Middle frontal gyrus (tissue), 1 donor: ENCODE measurements around the gene PNKD.
A peak's percentile ranks its signal among the peaks of the same experiment; 100 is the strongest.

Experiments
- DNase-seq: peaks from one replicate; pipeline ENCODE4 v3.0.0-alpha.2; 2015; ENCODE audit warnings: low spot score; ENCODE audit errors: extremely low spot score

PNKD gene

GRCh38 chr2:218340656-218341055 is 70.3 kb downstream of the PNKD start:
- DNase-seq = no peak

GRCh38 chr2:218341381-218341780 is 71.1 kb downstream of the PNKD start:
- DNase-seq = no peak

DNA sequence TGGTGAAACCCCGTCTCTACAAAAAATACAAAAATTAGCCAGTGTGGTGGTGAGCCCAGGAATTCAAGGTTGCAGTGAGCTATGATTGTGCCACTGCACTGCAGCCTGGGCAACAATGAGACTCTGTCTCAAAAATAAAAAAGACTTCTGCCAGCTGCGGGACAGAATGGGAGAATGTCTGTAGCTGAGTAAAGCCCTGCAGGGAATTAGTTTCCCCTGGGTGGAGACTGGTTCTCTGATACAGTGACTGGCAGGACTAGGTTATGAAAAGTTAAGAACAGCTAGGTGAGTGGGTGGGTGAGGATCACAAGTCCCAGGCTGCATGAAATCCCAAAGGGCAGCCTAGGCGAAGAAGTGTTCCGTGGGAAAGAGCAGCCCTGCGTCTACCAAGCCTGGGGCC is 72.5 kb downstream of the PNKD start:
- DNase-seq = no peak

GRCh38 chr2:218343591-218343990 is 73.3 kb downstream of the PNKD start:
- no peak for DNase-seq

- no peak for DNase-seq
Measured at GRCh38 chr2:218344090-218344754, 73.9 kb downstream of the PNKD start.

- DNase-seq = no peak
Measured at GRCh38 chr2:218344755-218345417, 74.6 kb downstream of the PNKD start.

DNA sequence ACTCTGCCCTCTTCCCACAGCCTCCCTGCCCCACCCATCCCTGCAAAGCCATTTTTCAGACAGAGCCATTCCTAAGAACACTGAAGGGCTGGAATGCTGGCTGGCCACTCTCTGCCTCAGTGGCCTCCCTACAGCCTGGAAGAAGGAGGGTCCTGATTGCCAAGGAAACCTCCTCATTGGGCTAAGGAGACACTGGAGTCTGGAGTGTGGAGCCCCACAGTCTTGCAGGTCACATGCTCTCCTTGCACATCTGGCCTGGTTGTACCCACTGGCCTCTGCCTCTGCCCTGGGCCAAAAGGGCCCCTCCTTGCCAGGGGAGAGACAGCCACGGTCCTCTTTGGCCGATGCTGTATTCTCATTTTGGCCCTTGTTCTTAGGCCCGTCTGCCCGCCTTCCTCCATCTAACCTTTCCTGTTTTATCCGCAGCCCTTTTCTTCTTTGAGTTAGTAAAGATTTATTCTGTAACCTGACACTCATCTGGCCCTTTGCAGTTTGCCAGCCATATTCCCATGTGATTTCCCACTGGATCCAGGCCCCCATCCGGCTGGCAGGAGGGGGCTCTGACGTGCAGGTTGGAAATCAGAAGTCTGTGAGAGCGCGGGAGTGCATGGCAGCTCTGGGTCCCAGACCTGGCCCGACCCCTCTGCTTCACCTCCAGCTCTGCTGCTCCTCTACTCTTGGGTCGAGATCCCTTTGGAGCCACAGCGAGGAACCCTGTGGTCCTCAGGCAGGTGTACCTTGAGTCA is 75.3 kb downstream of the PNKD start:
- DNase-seq = no peak

- no peak for DNase-seq
Measured at GRCh38 chr2:218347172-218347571, 76.9 kb downstream of the PNKD start.

GRCh38 chr2:218354045-218354444 is 83.7 kb downstream of the PNKD start:
- DNase-seq = no peak

DNA sequence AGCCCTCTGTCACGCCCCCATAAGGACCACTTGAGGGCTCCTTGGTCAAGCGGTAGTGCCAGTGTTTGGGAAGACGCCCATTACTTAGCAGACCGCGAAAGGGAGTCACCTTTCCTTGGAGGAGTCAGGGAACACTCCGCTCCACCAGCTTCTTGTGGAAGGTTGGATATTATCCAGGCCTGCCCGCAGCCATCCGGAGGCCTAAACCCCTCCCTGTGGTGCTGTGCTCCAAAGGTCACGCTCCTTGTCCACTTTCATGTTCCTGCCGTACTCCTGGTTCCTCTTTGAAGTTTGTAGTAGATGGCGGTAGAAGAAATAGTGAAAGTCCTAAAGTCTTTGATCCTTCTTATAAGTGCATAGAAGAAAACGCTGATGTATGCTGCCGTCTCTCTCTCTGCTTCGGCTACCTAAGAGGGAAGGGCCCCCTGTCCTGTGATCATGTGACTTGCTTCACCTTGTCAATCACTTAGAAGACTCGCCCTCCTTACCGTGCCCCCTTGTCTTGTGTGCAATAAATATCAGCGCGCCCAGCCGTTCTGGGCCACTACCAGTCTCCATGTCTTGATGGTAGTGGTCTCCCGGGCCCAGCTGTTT is 84.6 kb downstream of the PNKD start:
- DNase-seq = no peak

DNA sequence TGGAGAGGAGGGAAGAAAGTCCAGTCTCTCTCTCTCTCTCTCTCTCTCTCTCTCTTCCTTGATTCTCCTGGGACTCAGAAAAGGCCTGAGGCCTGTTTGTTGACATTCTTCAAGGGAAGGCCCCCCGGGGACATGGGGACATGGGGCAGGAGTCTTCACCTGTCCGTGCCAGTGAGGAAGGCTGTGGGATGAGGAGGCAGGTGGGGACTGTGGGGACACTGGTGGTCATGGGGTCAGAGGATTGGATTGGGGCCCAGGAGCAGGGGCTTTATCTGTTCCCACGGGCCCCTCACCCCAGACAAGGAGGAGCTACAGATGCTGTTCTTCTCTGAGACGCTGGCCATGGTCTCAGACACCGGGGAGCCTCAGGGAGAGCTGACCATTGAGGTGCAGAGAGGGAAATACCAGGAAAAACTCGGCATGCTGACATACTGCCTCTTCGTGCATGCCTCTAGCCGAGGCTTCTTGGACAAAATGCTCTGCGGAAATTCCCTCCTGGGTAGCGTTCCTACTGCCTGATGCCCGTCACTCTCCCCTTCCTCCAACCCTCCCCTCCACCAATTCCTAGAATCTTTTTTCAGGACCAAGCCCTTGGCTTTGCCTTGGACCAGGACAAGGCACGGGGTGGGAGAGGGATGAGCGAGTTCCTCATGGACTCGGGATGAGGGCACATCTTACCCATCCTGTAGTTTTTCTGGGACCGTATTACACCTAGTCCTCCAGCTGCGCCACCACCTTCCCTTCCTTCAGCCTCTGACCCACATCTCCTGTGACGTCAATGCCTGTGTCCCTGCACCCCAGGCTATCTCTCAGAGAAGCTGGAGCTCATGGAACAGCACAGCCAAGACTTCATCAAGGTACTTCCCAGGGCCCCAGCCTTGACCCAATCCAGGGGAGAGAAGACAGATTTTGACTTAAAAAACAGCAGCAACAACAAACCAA is 87.2 kb downstream of the PNKD start:
- DNase-seq = no peak

- DNase-seq = no peak
Measured at GRCh38 chr2:218360453-218360852, 90.1 kb downstream of the PNKD start.

GRCh38 chr2:218362606-218363005 is 92.3 kb downstream of the PNKD start:
- DNase-seq = no peak

- no peak for DNase-seq
Measured at GRCh38 chr2:218363736-218364135, 93.4 kb downstream of the PNKD start.

- no peak for DNase-seq
Measured at GRCh38 chr2:218364196-218364595, 93.9 kb downstream of the PNKD start.

- DNase-seq = no peak
Measured at GRCh38 chr2:218366621-218367414, 96.5 kb downstream of the PNKD start.

DNA sequence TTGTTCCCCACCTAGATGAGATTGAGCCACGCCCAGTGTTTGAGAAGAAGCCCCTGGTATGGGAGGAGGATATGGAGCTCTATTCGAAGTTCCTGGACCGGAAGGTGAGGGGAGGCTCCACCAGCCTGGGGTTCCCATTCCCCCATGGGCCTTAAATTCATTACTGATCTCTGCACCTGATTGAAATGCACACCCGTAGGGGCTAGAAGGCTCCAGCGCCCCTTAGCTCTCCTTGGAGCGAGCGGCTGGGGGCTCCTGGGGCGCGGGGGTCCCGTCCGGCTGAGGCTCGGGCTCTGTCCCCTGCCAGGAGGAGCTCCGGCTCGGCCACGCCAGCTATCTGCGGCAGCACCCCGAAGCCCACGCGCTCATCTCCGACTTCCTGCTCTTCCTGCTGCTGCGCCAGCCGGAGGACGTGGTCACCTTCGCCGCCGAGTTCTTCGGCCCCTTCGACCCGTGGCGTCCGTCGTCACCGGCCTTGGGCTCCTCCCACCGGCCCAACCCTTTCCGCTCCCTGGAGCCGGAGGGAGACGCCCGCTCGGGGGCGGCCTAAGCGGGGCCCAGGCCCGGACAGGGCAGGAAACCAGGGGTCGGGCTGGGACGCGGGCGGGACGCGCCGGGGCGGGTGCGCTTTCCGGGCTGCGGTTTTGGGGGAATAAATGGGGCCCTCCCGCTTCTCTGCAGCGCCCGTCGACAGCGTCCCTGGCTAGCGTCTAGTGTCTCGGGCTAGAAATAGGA is 97.3 kb downstream of the PNKD start:
- peak; percentile 42 for DNase-seq

DNA sequence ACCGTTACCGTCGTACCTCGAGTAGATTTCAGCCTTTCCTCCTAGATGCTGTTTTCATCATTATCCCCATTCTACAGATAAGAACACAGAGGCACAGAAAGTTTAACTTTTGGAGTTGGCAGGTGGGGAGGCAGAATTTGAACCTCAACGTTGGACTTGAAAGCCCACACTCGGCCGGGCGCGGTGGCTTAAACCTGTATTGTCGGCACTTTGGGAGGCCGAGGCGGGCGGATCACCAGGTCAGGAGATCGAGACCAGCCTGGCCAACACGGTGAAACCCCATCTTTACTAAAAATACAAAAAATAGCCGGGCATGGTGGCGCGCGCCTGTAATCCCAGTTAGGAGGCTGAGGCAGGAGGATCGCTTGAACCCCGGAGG is 97.8 kb downstream of the PNKD start:
- no peak for DNase-seq

DNA sequence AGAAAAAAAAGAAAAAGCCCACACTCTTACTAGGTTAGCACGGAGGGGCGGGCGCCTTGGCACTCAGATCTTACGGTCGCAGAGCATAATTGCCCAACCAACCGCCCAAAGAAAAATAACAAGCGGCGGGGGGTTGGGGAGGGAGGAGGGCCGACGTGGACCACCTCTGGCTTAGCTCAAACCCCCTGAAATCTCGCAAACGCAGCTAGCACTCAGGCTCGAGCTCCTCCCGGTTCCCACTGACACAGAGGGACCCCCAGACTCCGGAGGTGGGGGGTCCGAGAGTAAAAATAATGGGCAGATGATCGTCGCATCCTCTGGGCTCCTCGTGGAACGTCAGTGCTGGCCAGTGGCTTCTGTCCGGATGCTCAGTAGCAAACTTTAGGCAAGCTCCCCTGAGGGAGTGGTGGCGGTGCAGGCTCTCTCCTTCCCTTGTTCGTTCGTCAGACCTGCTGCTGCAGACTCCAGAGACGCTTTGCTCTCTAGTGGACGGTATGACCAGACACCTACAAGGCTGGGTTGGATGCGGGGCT is 98.4 kb downstream of the PNKD start:
- DNase-seq = no peak
